ENCODE results near the gene EPHB4. TPM values are rescaled to one million over a fixed set of nuclear protein-coding genes. Genes with fewer than 3 reads are reported as not detected.
"Not testable (repeated sequence)": the region's sequence is repeated elsewhere in the genome, so short reads cannot be mapped to it uniquely, and the experiment has no call there.

Gene EPHB4
- total RNA-seq, 1 donor from 2014 or later = 1.0 TPM

DNA sequence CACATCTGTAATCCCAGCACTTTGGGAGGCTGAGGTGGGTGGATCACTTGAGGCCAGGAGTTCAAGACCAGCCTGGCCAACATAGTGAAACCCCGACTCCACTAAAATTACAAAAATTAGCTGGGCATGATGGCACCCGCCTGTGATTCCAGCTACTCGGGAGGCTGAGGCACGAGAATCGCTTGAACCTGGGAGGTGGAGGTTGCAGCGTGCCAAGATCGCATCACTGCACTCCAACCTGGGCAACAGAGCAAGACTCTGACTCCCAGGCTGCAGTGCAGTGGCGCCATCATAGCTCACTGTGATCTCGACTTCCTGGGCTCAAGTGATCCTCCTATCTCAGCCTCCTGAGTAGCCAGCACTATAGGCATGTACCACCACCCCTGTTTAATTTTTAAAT is 27.6 kb upstream of the EPHB4 start:
- intact Hi-C loops (cut with micrococcal nuclease) = not testable (repeated sequence)

GRCh38 chr7:100854146-100854895 is 27.0 kb upstream of the EPHB4 start:
- intact Hi-C loops (cut with micrococcal nuclease) = no loop called here

DNA sequence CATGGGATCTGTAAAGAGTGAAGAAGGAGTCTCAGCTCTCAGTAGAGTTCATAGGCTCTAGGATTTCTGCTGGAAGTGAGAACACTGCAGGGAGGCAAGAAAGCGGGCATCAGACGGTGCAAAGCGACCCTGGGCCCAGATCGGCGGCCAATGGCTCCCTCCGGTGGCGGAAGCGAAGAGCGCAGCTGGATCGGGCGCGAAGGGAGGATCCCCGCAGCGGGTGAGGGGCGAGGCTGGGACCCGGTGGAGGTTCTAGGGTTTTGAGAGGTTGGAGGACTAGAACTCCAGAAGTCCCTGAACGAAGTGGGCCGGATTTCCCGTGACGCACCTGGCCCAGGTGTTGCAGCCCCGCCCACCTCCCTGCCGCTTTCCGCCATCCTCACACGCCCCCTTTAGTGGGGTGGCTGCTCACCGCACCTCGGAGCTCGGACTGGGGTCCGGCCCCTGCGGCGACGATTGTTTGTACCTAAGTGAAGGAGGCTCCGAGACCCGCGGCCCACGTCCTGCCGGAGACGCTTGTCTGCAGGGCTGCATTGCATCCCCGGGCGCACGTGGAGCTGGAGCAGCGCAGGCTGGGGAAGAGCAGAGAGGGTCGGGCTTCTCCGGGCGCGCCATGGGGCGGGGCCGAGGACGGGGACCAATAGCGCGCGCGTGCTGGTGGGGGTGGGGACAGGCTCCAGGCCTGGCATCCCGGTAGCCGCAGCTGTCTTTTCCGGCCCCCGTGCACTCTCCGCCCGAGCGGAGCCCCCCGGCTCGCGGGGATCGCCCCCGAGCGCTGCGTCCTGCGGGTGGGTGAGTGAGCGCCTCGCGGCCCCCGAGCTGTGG is 24.9 kb upstream of the EPHB4 start, which contains the start of gene SLC12A9:
Gene SLC12A9 (plus strand): TSS at position 666 of the 825 bp plus-strand sequence. CDS start 1,485 bp downstream, outside the sequence.
- intact Hi-C loops (cut with micrococcal nuclease) = loop anchor here (1.0 to 2.0 kb wide), 15 partner anchors 15 to 751 kb away; partner anchors contain the start of genes AP4M1, FBXO24, GNB2 and LRCH4

DNA sequence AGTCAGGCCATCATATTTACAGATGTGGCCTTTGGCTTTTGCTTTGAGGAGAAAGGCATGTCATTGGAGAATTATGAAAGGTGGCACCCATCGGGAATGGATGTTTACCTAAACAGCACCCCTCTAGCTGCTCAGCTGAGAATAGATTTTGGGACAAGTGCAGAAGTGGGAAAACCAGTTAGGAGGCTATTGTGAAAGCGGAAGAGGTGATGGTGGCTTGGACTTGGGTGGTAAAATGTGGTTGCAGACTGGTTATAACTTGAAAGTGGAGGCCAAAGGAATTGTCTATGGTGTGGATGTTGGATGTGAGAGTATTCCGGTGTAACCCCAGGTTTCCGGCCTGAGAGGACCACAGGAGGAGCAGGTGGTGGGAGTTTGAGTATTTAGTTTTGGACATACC is 20.0 kb upstream of the EPHB4 start:
- intact Hi-C loops (cut with micrococcal nuclease) = no loop called here

DNA sequence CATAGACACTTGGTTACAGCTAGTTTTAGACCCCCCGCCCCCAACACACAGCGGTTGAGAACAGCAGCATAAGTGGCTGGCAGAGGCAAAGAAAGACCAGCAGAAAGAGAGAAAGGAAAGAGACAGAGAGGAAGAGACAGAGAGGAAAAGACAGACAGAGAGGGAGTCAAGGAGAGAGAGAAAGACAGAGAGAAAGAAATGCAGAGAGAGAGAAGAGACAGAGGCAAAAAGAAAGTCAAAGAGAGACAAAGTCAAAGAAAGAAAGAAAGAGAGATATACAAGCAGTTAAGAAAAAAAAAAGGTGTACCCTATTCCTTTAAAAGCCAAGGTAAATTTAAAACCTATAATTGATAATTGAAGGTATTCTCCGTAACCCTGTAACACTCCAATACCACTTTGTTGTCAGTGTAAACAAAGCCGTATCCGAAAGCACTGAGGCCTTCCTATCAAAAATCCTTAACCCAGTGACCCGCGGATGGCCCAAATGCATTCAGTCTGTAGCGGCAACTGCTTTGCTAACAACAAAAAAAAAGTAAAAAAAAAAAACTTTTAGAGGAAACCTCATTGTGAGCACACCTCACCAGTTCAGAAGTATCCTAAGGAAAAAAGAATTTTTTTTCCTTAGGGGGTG is 13.3 kb upstream of the EPHB4 start:
- intact Hi-C loops (cut with micrococcal nuclease) = no loop called here

GRCh38 chr7:100839361-100839760 is 12.0 kb upstream of the EPHB4 start:
- intact Hi-C loops (cut with micrococcal nuclease) = no loop called here

GRCh38 chr7:100837099-100837836 is 9.9 kb upstream of the EPHB4 start:
- intact Hi-C loops (cut with micrococcal nuclease) = loop anchor here (1.0 kb wide), 1 partner anchor 233 kb away; no protein-coding TSS in a partner anchor

GRCh38 chr7:100836812-100837098 is 9.4 kb upstream of the EPHB4 start:
- intact Hi-C loops (cut with micrococcal nuclease) = loop anchor here (1.0 kb wide), 1 partner anchor 232 kb away; no protein-coding TSS in a partner anchor

DNA sequence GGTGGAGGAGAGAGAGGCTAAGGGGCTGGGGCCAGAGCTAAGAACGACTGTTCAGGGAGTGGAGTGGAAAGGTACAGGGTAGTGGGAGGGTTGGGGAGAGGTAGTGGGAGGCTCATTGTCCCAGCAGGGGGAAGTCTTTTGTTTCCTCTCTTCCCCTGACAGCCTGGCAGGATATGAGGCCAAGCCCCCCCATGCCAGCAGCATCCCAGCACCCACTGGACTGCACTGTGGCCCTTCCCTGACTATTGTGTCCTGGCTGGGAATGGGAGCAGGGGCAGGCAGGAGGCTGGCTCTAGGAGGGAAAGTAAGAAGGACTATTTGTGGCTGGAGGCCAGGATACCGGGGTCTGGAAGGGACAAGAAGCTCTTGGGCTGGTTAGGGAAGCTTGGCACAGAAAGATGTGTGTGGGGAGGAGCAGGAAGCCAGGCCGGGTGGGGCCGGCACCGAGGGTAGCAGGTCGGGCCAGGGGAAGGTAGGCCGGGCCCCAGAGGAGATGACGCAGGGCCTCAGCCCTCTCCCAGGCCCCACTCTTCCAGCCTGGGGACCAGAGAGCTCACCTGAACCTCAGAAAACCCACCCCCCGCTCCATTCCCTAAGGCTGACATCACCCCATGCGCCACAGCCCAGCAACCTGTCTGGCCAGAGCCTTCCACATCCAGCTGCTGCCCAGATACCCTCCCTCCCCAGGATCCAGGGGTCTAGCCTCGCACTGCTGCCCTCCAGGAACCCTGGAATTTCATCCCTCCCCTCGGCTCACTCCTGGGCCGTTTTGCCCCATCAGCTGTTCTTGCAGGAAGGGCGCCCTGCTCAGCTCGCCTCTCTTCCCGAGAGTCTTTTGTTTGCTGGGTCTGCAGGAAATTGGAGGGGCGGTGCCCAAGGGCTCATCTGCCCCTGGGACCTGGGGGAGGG is 8.8 kb upstream of the EPHB4 start:
- intact Hi-C loops (cut with micrococcal nuclease) = no loop called here

GRCh38 chr7:100832281-100832633 is 4.9 kb upstream of the EPHB4 start:
- intact Hi-C loops (cut with micrococcal nuclease) = no loop called here

GRCh38 chr7:100830396-100830795 is 3.1 kb upstream of the EPHB4 start:
- intact Hi-C loops (cut with micrococcal nuclease) = no loop called here

- intact Hi-C loops (cut with micrococcal nuclease) = no loop called here
Observed at GRCh38 chr7:100829150-100829716, 1.9 kb upstream of the EPHB4 start.

DNA sequence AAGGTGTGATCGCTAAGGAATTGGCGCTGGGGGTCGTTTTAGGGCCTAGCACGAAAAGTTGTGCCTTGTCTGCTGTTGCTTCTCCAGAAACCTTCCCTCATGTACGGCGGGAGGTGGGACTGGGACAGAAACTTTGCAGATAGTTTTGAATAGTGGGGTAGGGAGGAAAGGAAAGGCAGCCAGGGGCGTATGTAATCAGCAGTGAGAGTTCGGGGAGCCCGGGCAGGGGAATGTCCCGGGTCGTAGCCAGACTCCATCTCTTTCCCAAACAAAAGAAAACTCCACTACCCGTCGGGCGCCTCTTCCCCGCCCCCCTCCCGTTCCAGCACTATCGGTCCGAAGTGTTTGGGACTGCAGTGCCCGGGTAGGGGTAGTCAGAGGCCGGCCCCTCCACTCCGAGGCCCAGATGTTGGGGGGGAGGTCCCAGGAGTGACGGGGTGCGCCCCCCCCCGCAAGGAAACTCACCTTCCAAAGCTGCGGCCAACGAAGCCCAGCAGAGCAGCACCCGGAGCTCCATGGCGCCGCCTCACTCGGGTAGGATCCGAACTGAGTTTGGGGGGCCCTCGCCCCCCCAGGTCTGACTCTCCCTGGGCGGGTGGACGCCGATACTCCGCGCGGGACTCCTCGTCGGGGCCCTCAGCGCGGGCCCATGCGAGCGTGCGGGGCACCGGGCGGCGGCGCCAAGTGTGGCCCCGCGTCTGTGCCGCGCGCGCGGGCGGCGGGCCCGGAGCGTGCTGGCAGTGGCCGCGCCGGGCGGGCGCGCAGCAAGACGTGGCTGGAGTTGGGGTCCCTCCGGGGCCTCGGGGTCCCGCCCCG is 601 bp downstream of the EPHB4 start:
- intact Hi-C loops (cut with micrococcal nuclease) = no loop called here

DNA sequence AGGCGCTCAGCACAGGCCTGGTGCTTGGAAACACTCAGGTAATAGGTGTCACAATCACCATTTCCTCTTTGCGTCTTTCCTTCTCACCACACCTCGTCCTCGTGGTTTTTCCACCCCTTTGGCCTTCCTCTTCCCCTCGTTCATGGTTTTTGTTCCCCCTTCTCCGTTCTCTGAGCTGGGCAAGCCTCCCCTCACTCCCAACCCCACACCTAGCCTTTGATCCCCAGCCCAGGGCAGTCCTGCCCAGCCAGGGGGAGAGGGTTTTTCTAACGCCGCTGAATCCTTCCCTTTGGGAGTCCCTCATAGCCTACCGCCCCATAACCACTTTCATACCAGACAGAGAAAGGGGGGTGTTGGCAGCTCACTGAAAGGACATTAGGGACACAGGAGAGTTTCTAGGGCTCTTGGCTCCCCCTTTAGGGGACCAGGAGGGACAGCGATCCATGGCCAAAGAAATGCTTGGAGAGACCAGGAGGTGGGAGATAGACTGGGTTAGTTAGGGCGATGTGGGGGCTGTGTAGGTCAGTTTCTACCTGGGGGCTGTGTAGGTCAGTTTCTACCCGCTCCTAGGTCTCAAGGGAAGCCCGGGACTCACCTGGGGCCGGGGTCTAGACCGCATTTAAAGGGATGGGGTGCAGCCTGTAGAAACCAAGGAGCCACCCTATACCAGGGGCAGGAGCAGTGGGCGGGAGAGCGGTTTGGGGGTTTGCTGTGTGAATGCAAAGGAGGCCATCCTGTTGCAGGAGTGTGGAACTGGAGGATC is 1.4 kb downstream of the EPHB4 start:
- intact Hi-C loops (cut with micrococcal nuclease) = no loop called here

DNA sequence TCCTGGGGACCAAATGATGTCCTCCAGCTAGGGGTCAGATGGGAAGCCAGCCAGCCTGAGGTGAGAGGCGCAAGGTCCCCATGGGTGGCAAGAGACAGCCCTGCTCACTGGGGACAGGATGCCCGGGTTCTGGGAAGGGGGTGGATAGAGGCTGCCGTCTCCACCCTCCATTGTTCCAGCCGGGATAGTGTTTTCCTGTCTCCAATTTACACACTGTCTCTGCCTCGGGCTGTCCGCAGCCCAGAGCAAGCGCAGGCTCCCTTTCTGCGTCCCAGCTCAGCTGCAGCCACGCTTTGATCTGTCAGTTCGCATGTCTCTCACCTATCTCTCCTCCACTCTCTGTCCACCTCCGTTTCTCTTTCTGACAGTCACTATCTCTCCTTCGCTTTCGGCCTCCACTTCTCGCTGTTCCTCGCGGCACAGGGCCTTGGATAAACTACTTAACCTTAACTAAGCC is 2.1 kb downstream of the EPHB4 start:
- intact Hi-C loops (cut with micrococcal nuclease) = no loop called here

GRCh38 chr7:100824499-100825214 is 2.7 kb downstream of the EPHB4 start:
- intact Hi-C loops (cut with micrococcal nuclease) = no loop called here

- intact Hi-C loops (cut with micrococcal nuclease) = no loop called here
Observed at GRCh38 chr7:100823534-100823933, 3.8 kb downstream of the EPHB4 start.

DNA sequence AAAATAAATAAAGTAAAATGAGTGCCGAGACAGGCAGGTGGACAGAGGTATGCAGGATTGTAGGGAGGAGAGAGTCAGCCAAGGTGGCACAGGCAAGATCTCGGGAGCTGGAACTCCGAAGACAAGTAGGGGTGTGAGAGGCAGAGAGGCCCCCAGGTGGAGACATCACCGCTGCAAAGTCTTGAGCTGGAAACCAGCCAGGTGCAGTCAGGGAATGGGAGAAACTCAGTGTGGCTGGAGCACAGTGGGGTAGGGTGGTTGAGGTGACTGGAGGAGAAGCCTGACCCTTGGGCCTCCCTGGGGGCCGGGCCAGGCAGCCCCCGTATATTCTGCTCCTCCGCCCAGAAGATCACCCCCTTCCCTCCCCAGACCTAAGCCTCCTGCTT is 4.2 kb downstream of the EPHB4 start:
- intact Hi-C loops (cut with micrococcal nuclease) = no loop called here
